SK-N-MC (cell line): ENCODE data around the gene STK11.

Experiments used
- EZH2 ChIP-seq: fragments of 200-600 bp; sonication (generic); IDR thresholded peaks from one replicate; pipeline ENCODE4 v1.6.1; 2017; ENCODE audit warnings: antibody characterized with exemption
- POLR2AphosphoS5 ChIP-seq: IDR thresholded peaks from 2 replicates; pipeline ENCODE4 v1.6.1; 2012; ENCODE audit warnings: mild to moderate bottlenecking, low read depth, low read length, borderline replicate concordance

DNA sequence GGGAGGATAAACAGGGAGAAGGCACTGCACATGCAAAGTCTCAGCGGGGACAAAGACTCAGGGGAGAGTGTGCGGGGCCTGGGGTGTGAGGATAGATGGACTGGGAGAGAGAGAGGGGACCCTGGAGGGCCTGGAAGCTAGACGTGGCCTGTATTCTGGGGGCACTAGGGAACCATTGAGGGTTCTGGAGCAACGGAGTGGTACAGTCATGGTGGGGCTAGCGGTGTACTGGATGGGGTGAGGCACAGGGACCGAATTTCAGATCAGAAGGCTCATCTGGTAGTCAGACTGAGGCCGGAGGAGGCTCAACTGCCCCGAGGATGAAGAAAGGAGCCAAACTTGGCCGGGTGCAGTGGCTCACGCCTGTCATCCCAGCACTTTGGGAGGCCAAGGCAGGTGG lies 23.5 kb upstream of the STK11 start:
- TF ChIP-seq POLR2AphosphoS5 (no peak), EZH2 (no peak)
